HAP-1 (cell line): ENCODE data around the gene ADORA3.
A peak's percentile ranks its signal among the peaks of the same experiment; 100 is the strongest.
"Not testable (repeated sequence)": the region's sequence is repeated elsewhere in the genome, so short reads cannot be mapped to it uniquely, and the experiment has no call there.

Source experiments
- DNase-seq, 2 experiments: peaks; one replicate each; pipeline ENCODE4 v3.0.0-alpha.2; 2016 to 2020; ENCODE audit warnings: low spot score in 2 of 2
- H3K27me3 ChIP-seq: fragments of 250-450 bp; sonication (Bioruptor Pico); 2 replicates; pipeline ENCODE4 v1.5.1; 2020; ENCODE audit warnings: low read depth, mild to moderate bottlenecking, moderate library complexity
- H3K36me3 ChIP-seq: fragments of 250-450 bp; sonication (Bioruptor Pico); replicated peaks from 2 replicates; pipeline ENCODE4 v1.5.1; 2020; ENCODE audit warnings: mild to moderate bottlenecking
- H3K4me1 ChIP-seq: fragments of 250-450 bp; sonication (Bioruptor Pico); 2 replicates; pipeline ENCODE4 v1.5.1; 2020; ENCODE audit warnings: mild to moderate bottlenecking
- H3K4me3 ChIP-seq: fragments of 250-450 bp; sonication (Bioruptor Pico); 2 replicates; pipeline ENCODE4 v1.5.1; 2020; ENCODE audit warnings: mild to moderate bottlenecking, moderate library complexity
- H3K9me3 ChIP-seq: fragments of 250-450 bp; sonication (Bioruptor Pico); 2 replicates; pipeline ENCODE4 v1.5.1; 2020; ENCODE audit warnings: mild to moderate bottlenecking, moderate library complexity
- in situ Hi-C: fragments of 300-500 bp; cut with MboI; formaldehyde crosslinking; loops from 3 replicates; pipeline ENCODE4 v1.14.3; 2020; ENCODE audit warnings: low sequenced_read_pairs, inconsistent platforms, mixed read lengths

The ADORA3 gene

GRCh38 chr1:111503585-111504060 lies at the start of gene ADORA3, which contains the start of gene TMIGD3:
ADORA3 (minus strand) TSS chr1:111503633; CDS start chr1:111503354, 279 bp downstream.
TMIGD3 (minus strand) TSS chr1:111503633; CDS start chr1:111503354, 279 bp downstream.
- H3K27me3 ChIP-seq: no peaks in the 10 kb centered on the region; the same call in 1 of the 2 replicates
- no peak for DNase-seq
- in situ Hi-C loops: loop anchor here (10.0 kb wide), 1 partner anchor 251 kb away; the partner anchor contains the start of gene DDX20
- no peak within 1 kb of the TSS for H3K4me3 ChIP-seq
- no peaks in the 10 kb centered on the region for H3K36me3 ChIP-seq
- H3K9me3 ChIP-seq: no peaks in the 10 kb centered on the region
- H3K4me1 ChIP-seq: peaks cover 14% of the 10 kb centered on the region

GRCh38 chr1:111553196-111553595 lies 49.8 kb upstream of the ADORA3 start:
- no peak for DNase-seq
- no peak overlapping the region for H3K4me3 ChIP-seq
- in situ Hi-C loops: no loop called here
- H3K27me3 ChIP-seq: peaks cover 2% of the 10 kb centered on the region
- no peaks in the 10 kb centered on the region for H3K36me3 ChIP-seq
- no peaks in the 10 kb centered on the region for H3K9me3 ChIP-seq
- H3K4me1 ChIP-seq: no peaks in the 10 kb centered on the region

- no peak overlapping the region for H3K4me3 ChIP-seq
- H3K27me3 ChIP-seq: peaks cover 5% of the 10 kb centered on the region
- H3K4me1 ChIP-seq: no peaks in the 10 kb centered on the region
- no peaks in the 10 kb centered on the region for H3K9me3 ChIP-seq
- H3K36me3 ChIP-seq: no peaks in the 10 kb centered on the region
- no peak for DNase-seq
- in situ Hi-C loops: no loop called here
These were observed 49.2 kb upstream of the ADORA3 start for GRCh38 chr1:111552587-111552986.

- Histone ChIP-seq H3K9me3 (no peaks in the 10 kb centered on the region), H3K27me3 (peaks cover 3% of the 10 kb centered on the region; the same call in 1 of the 2 replicates), H3K4me3 (no peak overlapping the region), H3K4me1 (no peaks in the 10 kb centered on the region), H3K36me3 (no peaks in the 10 kb centered on the region)
- in situ Hi-C loops: no loop called here
- no peak for DNase-seq
These were observed 48.4 kb upstream of the ADORA3 start for GRCh38 chr1:111551623-111552411.

- in situ Hi-C loops, H3K36me3 ChIP-seq, DNase-seq: not testable (repeated sequence)
These were observed 44.4 kb upstream of the ADORA3 start for GRCh38 chr1:111547786-111548185.

GRCh38 chr1:111542187-111542586 lies 38.8 kb upstream of the ADORA3 start:
- no peaks in the 10 kb centered on the region for H3K36me3 ChIP-seq
- H3K4me1 ChIP-seq: peaks cover 5% of the 10 kb centered on the region
- H3K4me3 ChIP-seq: no peak overlapping the region
- DNase-seq: peak in 1 of 2 experiments; percentile 10
- H3K9me3 ChIP-seq: no peaks in the 10 kb centered on the region
- H3K27me3 ChIP-seq: peaks cover 3% of the 10 kb centered on the region; the same call in 1 of the 2 replicates
- in situ Hi-C loops: no loop called here

More at GRCh38 chr1:111547786-111548185, 44.4 kb upstream of the ADORA3 start:
- H3K4me1 ChIP-seq, H3K4me3 ChIP-seq, H3K9me3 ChIP-seq, H3K27me3 ChIP-seq: not testable (repeated sequence)

- H3K4me1 ChIP-seq: peaks cover 5% of the 10 kb centered on the region
These were observed 38.3 kb upstream of the ADORA3 start for GRCh38 chr1:111541721-111542120.

GRCh38 chr1:111540928-111541327 lies 37.5 kb upstream of the ADORA3 start:
- Histone ChIP-seq H3K4me3 (no peak overlapping the region), H3K9me3 (no peaks in the 10 kb centered on the region), H3K4me1 (peaks cover 5% of the 10 kb centered on the region), H3K36me3 (no peaks in the 10 kb centered on the region), H3K27me3 (peaks cover 6% of the 10 kb centered on the region; the same call in 1 of the 2 replicates)
- no peak for DNase-seq
- in situ Hi-C loops: no loop called here

More at GRCh38 chr1:111541721-111542120, 38.3 kb upstream of the ADORA3 start:
- in situ Hi-C loops: no loop called here
- Histone ChIP-seq H3K36me3 (no peaks in the 10 kb centered on the region), H3K27me3 (peaks cover 3% of the 10 kb centered on the region; the same call in 1 of the 2 replicates), H3K9me3 (no peaks in the 10 kb centered on the region), H3K4me3 (no peak overlapping the region)
- DNase-seq: peak in 1 of 2 experiments; percentile 76

- DNase-seq: no peak
These were observed 35.1 kb upstream of the ADORA3 start for GRCh38 chr1:111538343-111539025.

GRCh38 chr1:111535256-111536191 lies 32.1 kb upstream of the ADORA3 start:
- no peaks in the 10 kb centered on the region for H3K36me3 ChIP-seq
- no peak overlapping the region for H3K4me3 ChIP-seq
- H3K4me1 ChIP-seq: no peaks in the 10 kb centered on the region
- DNase-seq: no peak
- in situ Hi-C loops: no loop called here
- peaks cover 9% of the 10 kb centered on the region for H3K27me3 ChIP-seq
- no peaks in the 10 kb centered on the region for H3K9me3 ChIP-seq

More at GRCh38 chr1:111538343-111539025, 35.1 kb upstream of the ADORA3 start:
- no peaks in the 10 kb centered on the region for H3K36me3 ChIP-seq
- in situ Hi-C loops: no loop called here
- H3K9me3 ChIP-seq: no peaks in the 10 kb centered on the region
- no peak overlapping the region for H3K4me3 ChIP-seq
- peaks cover 13% of the 10 kb centered on the region for H3K27me3 ChIP-seq
- peaks cover 5% of the 10 kb centered on the region for H3K4me1 ChIP-seq

- no peaks in the 10 kb centered on the region for H3K9me3 ChIP-seq
These were observed 16.6 kb upstream of the ADORA3 start for GRCh38 chr1:111520053-111520452.

GRCh38 chr1:111517469-111518225 lies 14.2 kb upstream of the ADORA3 start:
- DNase-seq: no peak

More at GRCh38 chr1:111520053-111520452, 16.6 kb upstream of the ADORA3 start:
- Histone ChIP-seq H3K36me3 (no peaks in the 10 kb centered on the region), H3K4me1 (no peaks in the 10 kb centered on the region), H3K4me3 (no peak overlapping the region), H3K27me3 (no peaks in the 10 kb centered on the region)
- DNase-seq: no peak
- in situ Hi-C loops: no loop called here

More at GRCh38 chr1:111517469-111518225, 14.2 kb upstream of the ADORA3 start:
- Histone ChIP-seq H3K4me1 (no peaks in the 10 kb centered on the region), H3K27me3 (no peaks in the 10 kb centered on the region), H3K9me3 (no peaks in the 10 kb centered on the region), H3K4me3 (no peak overlapping the region), H3K36me3 (no peaks in the 10 kb centered on the region)
- in situ Hi-C loops: no loop called here
